ENCODE results near the gene SKIC2. TPM values are rescaled to one million over a fixed set of nuclear protein-coding genes. Genes with fewer than 3 reads are reported as not detected.

Gene SKIC2
- polyA plus RNA-seq, 4 donors = 41.1 to 51.1 (median 44.7) TPM

DNA sequence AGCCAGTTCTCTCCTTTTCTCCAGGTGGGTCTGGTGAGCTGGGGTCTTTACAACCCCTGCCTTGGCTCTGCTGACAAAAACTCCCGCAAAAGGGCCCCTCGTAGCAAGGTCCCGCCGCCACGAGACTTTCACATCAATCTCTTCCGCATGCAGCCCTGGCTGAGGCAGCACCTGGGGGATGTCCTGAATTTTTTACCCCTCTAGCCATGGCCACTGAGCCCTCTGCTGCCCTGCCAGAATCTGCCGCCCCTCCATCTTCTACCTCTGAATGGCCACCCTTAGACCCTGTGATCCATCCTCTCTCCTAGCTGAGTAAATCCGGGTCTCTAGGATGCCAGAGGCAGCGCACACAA lies 13.8 kb upstream of the SKIC2 start:
- DNase-seq (ENCODE audit: low read depth in 4 of 4, low spot score in 3 of 4) = no peak

DNA sequence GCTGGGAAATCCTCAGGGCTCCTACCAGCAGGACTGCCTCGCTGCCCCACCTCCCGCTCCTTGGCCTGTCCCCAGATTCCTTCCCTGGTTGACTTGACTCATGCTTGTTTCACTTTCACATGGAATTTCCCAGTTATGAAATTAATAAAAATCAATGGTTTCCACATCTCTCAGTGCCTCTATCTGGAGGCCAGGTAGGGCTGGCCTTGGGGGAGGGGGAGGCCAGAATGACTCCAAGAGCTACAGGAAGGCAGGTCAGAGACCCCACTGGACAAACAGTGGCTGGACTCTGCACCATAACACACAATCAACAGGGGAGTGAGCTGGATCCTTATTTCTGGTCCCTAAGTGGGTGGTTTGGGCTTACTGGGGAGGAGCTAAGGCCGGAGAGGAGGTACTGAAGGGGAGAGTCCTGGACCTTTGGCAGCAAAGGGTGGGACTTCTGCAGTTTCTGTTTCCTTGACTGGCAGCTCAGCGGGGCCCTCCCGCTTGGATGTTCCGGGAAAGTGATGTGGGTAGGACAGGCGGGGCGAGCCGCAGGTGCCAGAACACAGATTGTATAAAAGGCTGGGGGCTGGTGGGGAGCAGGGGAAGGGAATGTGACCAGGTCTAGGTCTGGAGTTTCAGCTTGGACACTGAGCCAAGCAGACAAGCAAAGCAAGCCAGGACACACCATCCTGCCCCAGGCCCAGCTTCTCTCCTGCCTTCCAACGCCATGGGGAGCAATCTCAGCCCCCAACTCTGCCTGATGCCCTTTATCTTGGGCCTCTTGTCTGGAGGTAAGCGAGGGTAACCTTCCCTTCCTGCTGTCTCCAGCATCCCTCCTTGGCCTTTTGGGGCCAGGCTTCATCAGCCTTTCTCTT lies 13.2 kb upstream of the SKIC2 start, which contains the start of gene CFB:
Gene CFB, plus strand, starts transcription at position 589 of the 863 bp plus-strand sequence. Its CDS starts 127 bp downstream, at position 716.
- no peak for DNase-seq (ENCODE audit: low read depth in 4 of 4, low spot score in 3 of 4)

DNA sequence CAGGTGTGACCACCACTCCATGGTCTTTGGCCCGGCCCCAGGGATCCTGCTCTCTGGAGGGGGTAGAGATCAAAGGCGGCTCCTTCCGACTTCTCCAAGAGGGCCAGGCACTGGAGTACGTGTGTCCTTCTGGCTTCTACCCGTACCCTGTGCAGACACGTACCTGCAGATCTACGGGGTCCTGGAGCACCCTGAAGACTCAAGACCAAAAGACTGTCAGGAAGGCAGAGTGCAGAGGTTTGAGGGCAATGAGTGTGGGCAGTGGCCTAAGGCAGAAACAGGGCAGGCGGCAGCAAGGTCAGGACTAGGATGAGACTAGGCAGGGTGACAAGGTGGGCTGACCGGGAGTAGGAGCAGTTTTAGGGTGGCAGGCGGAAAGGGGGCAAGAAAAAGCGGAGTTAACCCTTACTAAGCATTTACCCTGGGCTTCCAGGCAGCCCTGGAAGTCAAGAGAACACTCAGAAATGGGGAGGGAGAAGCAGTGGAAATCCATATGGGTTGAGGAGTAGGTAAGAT lies 12.5 kb upstream of the SKIC2 start:
- DNase-seq (ENCODE audit: low read depth in 4 of 4, low spot score in 3 of 4) = no peak

DNA sequence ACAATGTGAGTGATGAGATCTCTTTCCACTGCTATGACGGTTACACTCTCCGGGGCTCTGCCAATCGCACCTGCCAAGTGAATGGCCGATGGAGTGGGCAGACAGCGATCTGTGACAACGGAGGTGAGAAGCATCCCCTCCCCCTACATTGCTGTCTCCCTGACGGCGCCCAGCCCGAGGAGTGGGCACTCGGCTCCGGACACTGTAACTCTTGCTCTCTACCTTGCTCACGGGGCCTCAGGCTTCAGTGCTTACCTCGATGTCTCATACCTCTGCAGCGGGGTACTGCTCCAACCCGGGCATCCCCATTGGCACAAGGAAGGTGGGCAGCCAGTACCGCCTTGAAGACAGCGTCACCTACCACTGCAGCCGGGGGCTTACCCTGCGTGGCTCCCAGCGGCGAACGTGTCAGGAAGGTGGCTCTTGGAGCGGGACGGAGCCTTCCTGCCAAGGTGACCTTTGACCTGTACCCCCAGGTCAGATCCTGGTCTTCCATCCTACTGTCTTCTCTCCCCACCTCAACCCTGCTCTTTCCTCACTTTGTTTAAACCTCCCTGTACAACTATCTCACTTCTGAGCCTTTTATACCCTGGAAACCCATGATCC lies 11.8 kb upstream of the SKIC2 start:
- DNase-seq (ENCODE audit: low read depth in 4 of 4, low spot score in 3 of 4) = no peak

DNA sequence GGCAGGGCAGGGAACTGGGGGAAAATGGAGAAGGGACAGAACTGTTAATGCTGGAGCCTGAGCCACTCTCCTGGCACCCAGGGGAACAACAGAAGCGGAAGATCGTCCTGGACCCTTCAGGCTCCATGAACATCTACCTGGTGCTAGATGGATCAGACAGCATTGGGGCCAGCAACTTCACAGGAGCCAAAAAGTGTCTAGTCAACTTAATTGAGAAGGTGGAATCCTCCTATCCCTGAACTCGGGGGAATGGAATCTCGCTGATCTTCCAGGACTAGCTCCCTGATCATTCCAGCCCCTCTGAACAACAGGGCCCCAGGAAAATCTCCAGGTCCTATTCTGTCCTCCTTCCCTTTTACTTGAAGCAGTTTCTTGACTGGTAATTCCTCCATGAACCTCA lies 11.1 kb upstream of the SKIC2 start:
- no peak for DNase-seq (ENCODE audit: low read depth in 4 of 4, low spot score in 3 of 4)

DNA sequence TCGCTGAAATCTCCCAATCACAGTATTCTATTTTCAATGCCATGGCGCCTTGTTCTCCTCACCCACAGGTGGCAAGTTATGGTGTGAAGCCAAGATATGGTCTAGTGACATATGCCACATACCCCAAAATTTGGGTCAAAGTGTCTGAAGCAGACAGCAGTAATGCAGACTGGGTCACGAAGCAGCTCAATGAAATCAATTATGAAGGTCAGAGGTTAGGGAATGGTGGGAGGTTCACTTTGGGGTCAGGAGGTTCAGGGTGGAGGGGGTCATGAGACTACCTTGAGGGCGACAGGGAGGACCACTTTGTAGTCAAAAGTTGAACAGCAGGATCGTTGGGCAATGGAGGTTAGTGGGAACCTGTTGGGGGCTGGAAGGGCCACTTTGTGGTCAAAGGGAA lies 10.7 kb upstream of the SKIC2 start:
- no peak for DNase-seq (ENCODE audit: low read depth in 4 of 4, low spot score in 3 of 4)

DNA sequence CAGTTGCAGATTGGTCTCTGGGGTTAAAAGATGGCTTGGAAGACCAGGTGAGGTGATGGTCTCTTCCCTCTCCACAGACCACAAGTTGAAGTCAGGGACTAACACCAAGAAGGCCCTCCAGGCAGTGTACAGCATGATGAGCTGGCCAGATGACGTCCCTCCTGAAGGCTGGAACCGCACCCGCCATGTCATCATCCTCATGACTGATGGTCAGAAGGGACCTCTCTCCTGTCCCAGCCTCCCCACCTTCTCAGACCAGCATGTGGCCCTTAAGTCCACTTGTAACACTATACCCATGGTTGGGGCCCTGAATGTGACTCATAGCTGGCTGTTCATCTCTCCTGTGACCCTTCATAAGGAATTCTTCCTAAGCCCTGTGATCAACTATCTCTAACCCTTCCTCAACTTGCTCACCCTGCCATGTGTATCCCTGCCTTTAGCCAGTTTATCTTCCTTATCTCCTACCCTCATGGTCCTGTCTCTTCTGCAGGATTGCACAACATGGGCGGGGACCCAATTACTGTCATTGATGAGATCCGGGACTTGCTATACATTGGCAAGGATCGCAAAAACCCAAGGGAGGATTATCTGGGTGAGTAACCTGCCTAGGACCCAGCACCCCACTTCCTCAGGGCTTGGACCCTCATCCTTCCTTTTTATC lies 10.1 kb upstream of the SKIC2 start:
- no peak for DNase-seq (ENCODE audit: low read depth in 4 of 4, low spot score in 3 of 4)

DNA sequence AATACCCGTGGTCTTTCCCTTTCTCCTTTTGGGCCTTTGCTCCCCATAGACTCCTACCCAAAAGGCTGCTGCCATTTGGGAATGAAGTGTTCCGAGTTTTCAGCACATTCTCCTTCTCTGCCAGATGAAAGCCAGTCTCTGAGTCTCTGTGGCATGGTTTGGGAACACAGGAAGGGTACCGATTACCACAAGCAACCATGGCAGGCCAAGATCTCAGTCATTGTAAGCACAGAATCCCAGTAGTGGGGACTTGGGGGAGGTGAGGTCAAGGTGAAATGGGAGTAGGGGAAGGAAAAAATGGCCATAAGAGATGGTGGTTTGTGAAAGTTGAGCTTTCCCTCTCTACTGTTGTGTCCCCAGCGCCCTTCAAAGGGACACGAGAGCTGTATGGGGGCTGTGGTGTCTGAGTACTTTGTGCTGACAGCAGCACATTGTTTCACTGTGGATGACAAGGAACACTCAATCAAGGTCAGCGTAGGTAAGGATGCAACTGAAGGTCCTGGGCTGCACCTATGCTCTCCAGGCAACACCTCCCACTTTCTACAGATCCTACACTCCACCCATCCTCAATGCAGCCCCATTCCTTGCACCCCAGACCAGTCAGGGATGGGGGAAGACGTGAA lies 8.9 kb upstream of the SKIC2 start:
- DNase-seq (ENCODE audit: low read depth in 4 of 4, low spot score in 3 of 4) = no peak

DNA sequence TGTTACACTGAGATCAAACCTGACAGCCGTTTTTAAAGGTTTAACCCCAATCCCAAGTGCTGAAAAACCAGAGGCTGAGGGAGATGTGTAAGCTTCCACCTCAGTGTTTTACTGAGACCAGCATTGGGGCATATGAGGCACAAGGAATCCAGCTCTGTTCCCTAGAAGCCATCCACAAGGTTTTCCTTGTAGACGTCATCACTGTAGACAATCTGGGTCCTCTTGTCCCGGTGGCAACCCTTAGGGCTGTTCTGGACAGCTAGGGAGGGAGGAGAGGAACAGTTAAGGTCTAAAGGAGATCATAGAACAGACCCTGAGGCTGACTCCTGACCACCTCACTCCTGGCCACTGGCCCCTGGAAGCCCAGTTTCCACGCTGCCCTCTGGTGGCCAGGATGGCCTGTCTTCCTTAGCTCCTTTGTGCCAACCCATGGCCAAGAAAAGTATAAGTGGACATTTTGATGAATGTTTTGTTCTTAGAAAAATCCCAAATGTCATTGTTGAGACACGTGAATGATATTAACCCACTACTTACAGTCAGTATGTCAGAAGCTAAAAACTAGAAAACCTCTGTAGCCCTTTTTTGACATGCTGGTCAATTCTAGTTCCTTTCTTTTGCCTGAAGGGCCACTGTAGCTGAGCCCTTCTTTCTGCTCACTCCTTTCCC lies 6.7 kb upstream of the SKIC2 start:
- DNase-seq (ENCODE audit: low read depth in 4 of 4, low spot score in 3 of 4) = peak in 1 of 4 donors; percentile 34

DNA sequence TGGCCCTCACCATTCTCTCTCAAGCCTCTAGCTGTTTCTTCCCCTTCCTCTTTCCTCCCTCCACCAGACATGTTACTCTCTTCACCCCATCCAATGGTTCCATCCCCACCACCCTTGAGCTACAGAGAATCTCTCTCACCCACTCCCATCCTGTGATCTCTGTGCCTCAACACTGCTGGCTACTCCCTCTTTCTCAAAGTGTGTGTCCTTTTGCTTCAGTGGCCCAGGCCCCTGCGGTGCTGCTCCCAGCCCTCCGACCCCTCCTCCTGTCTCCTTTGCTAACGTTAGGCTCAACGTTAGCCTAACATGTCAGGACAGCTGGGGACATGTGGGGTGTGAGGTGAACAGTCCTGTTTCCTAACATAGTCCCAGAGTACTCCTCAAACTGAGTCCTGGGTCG lies 6.1 kb upstream of the SKIC2 start:
- DNase-seq (ENCODE audit: low read depth in 4 of 4, low spot score in 3 of 4) = no peak

DNA sequence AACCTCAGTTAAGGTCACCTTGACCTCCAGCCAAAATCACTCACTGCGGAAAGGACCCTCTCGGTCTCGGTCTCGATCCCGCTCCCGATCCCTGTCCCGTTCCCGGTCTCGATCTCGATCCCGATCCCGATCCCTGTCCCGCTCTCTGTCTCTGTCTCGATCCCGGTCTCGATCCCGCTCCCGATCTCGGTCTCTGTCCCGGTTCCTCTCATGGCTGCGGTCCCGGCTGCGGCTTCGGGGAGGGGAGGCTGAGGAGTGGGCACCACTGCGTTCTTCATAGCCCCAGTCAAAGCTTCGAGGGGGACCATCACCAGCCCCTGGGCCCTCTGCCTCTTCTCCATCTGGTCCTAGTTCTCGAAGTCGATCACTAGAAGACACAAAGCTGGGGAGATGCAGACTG lies 4.5 kb upstream of the SKIC2 start:
- no peak for DNase-seq (ENCODE audit: low read depth in 4 of 4, low spot score in 3 of 4)

DNA sequence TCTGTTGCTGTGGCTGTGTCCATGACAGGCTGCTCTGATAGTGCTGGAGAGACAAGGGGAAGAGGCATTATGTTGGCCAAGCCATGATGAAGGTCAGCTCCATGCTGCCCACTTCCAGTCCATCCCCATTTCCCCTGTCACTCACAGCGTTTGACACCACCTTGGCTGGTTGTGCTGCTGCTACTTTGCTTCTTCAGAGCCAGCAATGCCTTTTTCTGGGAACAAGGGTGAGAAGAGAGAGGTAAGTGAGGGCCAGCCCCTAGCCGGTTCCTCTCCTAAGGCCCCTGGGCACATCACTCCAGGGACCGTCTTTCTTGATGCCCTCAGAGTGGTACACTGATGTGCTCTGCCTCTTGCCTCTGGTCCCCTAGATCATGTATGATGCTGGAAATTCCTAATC lies 2.2 kb upstream of the SKIC2 start:
- DNase-seq (ENCODE audit: low read depth in 4 of 4, low spot score in 3 of 4) = no peak

DNA sequence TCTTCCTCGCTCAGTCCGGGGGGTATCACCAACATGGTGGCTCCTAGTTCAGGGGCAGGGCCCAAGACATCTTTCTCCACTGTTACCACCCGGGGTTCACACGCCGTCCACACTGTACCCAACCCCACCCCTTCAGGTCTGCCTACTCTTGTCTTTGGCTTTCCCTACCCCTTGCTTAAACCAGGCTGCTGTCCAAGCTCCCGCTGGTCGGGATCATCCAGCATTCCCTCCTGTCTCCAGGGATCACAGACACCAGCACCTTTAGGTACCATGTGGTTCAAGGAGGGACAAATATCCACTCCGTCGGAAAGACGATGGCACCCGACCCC lies 599 bp upstream of the SKIC2 start:
- DNase-seq (ENCODE audit: low read depth in 4 of 4, low spot score in 3 of 4) = no peak

DNA sequence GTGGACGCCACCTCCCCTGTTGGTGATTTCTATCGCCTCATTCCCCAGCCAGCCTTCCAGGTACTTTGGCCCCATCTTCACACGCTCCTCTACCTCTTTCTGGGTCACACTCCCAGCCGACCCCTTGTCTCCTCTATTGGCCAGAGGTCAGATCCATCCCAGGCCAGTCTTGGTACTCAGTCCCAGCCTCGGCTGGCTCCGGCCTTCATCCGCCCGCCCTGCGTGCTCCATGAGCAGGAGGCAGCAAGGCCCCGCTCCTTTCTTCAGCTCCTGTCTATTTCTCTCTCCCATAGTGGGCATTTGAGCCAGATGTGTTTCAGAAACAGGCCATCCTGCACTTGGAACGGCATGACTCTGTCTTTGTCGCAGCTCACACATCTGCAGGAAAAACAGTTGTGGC lies 2.6 kb downstream of the SKIC2 start:
- no peak for DNase-seq (ENCODE audit: low read depth in 4 of 4, low spot score in 3 of 4)

DNA sequence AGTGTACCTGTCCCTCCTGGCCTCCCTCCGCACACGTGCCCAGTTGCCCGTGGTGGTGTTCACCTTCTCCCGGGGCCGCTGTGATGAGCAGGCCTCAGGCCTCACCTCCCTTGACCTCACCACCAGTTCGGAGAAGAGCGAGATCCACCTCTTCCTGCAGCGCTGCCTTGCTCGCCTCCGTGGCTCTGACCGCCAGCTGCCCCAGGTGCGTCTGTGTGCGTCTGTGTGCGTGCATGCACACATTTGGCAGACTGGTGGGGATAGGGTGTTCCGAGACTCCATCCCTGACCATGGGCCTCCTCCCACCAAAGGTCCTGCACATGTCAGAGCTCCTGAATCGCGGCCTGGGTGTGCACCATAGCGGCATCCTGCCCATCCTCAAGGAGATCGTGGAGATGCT lies 4.9 kb downstream of the SKIC2 start:
- no peak for DNase-seq (ENCODE audit: low read depth in 4 of 4, low spot score in 3 of 4)

DNA sequence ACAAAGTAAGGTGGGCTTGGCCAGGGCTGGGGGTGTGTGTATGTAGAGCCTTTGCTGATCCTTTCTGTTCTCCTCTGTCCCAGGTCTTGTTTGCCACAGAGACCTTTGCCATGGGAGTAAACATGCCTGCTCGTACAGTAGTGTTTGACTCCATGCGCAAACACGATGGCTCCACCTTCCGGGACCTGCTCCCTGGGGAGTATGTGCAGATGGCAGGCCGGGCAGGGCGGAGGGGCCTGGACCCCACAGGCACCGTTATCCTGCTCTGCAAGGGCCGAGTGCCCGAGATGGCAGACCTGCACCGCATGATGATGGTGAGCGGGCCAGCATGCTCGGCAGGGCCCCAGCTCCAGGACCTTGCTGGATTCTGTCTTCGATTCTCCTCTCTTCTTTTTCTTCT lies 6.7 kb downstream of the SKIC2 start:
- no peak for DNase-seq (ENCODE audit: low read depth in 4 of 4, low spot score in 3 of 4)

DNA sequence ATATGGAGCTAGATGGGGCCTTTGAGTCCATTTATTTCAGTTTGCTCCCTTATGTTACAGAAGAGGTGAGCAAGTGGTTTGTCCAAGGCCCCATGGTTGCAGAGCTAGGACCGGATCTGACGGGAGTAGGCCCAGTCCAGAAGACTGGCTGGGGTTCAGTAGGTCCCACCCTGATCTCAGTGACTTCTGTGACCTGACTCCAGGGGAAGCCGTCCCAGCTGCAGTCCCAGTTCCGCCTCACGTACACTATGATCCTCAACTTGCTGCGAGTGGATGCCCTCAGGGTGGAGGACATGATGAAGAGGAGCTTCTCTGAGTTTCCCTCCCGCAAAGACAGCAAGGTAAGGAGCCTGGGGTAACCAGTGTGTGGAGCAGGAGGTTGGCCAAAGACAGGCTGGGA lies 7.5 kb downstream of the SKIC2 start:
- no peak for DNase-seq (ENCODE audit: low read depth in 4 of 4, low spot score in 3 of 4)

DNA sequence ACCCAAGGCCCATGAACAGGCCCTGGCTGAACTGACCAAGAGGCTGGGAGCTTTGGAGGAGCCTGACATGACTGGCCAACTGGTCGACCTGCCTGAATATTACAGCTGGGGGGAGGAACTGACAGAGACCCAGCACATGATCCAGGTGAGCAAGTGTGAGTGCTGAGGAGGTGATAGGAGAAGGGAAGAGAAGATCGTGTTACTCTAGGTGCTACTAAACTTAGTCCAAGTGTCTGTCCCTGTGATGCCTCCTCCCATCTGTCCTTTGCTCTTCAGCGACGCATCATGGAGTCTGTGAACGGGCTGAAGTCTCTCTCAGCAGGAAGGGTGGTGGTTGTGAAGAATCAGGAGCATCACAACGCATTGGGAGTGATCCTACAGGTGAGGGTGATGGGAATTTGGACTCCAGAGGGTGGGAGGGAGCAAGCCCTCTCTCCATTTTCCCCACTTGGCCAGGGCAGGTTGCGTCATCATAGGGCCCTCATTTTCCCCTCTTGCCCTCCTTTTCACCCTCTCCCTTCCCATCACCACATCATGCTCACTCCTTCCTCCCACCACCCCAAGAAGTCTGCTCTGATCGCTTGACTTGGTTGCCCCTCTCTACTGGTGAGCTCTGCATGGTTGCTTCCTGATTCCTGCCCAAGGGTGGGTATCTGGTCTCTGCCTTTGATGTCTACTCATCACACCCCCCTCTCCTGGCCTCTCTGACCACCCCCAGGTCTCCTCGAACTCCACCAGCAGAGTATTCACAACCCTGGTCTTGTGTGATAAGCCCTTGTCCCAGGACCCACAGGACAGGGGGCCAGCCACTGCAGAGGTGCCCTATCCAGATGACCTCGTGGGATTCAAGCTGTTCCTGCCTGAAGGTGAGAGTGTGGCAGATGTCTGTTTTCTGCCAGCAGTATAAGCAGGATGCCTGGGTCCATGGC lies 8.3 kb downstream of the SKIC2 start:
- no peak for DNase-seq (ENCODE audit: low read depth in 4 of 4, low spot score in 3 of 4)

DNA sequence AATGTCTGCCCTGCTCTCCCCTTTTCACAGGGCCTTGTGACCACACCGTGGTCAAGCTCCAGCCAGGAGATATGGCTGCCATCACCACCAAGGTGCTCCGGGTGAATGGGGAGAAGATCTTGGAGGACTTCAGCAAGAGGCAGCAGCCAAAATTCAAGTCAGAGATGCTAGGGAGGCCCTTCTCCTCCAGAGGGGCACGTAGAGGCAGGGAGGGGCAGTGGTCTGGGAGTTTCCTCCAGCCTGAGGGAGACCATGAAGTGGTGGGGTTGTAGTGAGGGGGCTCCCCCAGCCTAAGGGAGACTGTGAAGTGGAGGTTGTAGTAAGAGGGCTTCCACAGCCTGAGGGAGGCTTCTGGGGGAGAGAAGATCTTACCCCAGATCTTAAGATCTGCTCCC lies 8.9 kb downstream of the SKIC2 start:
- no peak for DNase-seq (ENCODE audit: low read depth in 4 of 4, low spot score in 3 of 4)

DNA sequence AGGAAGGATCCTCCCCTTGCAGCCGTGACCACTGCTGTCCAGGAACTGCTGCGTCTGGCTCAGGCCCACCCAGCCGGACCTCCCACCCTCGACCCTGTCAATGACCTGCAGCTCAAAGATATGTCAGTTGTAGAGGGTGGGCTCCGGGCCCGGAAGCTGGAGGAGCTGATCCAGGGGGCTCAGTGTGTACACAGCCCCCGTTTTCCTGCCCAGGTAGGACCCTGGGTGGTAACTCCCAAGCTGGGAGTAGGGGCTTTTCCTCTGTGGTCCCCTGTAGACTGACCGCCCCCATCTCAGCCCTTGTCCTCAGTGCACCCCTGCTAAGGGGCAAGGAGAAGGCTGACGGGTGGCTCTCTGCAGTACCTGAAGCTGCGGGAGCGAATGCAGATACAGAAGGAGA lies 9.4 kb downstream of the SKIC2 start:
- DNase-seq (ENCODE audit: low read depth in 4 of 4, low spot score in 3 of 4) = no peak
